Hematopoietic multipotent progenitor cell treated with erythropoietin and hydrocortisone succinate and interleukin-3 and kit ligand, for 15 days (in vitro differentiated cells): Measurements from ENCODE around the gene C1GALT1.
"Not testable (repeated sequence)": the region's sequence is repeated elsewhere in the genome, so short reads cannot be mapped to it uniquely, and the experiment has no call there.

Experiments used
- DNase-seq: peaks from one replicate; pipeline ENCODE4 v3.0.0-alpha.2; 2015; ENCODE audit warnings: low spot score

Gene C1GALT1

DNA sequence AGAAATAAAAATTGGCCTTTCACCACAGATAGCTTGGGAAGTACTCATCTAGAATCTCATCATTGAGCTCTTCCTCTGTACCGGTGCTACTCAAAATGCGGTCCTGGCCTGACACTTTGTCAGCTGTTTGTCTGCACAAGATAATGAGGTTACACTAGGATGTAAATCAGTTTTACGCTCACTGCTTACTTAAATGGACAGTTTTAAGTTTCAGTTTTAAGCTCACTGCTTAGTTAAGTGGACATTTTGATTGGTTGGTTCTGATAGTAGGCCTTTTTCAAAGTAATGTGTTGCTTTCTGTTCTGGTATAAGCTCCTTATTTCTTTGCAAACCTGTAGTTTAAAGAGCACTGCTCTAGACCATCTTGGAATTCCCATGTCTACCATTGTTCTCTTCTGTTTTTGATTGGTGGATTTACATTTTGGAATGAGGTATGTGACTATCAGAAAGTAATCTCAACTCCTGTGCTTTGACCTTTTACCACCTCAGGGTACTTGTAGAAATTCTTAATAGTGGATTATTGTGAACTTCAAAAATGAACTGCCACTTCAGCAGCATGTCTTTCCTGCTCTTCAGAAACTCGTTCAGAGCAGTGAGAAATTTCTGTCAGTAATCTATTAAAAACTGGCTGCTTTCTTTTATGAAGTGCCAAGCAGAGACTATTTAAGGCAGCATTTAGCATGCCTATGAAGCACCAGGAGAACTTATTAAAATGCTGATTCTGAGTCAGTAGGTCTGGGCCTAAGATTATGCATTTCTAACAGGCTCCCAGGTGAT lies 55.0 kb downstream of the C1GALT1 start:
- no peak for DNase-seq

GRCh38 chr7:7237978-7238267 lies 55.6 kb downstream of the C1GALT1 start:
- no peak for DNase-seq

- no peak for DNase-seq
These were observed 57.0 kb downstream of the C1GALT1 start for GRCh38 chr7:7239346-7239745.

DNA sequence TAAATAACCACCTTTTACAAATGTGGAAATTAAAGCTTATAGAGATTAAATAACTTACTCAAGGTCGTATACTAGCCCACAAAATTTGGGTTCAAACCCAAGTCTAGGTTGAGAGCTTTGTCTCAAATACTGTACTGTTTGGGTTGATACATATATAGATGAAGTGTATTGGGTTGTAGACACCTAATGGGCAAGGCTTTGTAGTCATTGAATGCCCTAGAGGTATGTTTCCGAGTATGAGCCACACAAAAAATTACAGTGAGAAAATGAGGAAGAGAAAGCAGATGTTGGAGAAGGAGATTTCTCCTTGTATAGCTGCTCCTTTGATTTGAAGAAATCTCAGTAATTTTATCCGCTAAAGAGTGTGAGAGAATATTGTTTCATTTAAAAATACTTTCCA lies 60.6 kb downstream of the C1GALT1 start:
- no peak for DNase-seq

DNA sequence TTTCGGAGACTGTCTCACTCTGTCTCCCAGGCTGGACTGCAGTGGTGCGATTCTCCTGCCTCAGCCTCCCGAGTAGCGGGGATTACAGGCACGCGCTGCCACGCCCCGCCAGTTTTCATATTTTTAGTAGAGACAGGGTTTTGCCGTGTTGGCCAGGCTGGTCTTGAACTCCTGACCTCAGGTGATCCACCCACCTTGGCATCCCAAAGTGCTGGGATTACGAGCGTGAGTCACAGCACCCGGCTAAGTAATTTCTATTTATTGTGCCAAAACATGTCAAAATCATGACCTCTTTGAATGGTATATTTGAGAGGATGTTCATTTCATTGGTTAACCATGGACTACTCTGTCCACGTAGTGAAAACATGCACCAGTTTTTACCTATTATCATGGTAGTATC lies 62.9 kb downstream of the C1GALT1 start:
- not testable (repeated sequence) for DNase-seq

DNA sequence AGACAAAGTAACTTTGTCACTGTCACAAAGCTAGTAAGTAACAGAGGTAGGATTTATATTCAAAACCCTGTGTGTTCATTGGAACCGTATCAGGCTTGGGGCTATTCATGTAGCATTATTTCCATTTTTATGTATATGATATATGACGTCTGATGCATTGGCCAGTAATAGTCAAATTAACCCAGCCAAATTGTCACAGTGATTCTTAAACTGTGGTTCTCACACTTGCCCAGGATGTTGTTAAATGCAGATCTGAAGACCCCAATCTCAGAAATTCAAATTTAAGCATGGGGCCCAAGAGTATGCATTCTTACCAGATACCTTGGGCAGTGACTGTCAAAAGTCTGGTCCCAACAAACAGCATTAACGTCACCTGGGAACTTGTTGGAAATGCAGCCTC lies 63.9 kb downstream of the C1GALT1 start:
- DNase-seq = no peak

- DNase-seq = no peak
These were observed 65.3 kb downstream of the C1GALT1 start for GRCh38 chr7:7247658-7248057.

GRCh38 chr7:7249814-7250213 lies 67.5 kb downstream of the C1GALT1 start:
- DNase-seq = no peak

DNA sequence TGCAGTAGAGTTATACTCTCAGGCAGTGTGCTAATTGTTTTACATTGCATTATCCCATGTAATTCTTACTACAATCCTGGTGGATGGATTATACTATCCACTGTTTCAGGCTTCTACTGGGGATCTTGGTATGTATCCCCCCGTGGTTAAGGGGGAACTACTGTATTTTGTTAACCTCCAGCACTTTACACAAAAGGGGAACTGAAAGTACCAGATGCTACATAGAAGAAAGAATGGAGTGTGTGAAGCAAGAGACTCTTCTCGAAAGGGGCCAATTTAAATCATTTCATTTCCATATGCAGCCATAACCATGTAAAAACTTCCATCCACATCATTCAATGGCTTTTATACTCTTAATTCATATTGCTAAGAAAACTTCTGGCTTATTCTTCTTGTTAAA lies 69.4 kb downstream of the C1GALT1 start:
- no peak for DNase-seq

- no peak for DNase-seq
These were observed 72.0 kb downstream of the C1GALT1 start for GRCh38 chr7:7254319-7254718.

GRCh38 chr7:7254908-7255307 lies 72.6 kb downstream of the C1GALT1 start:
- no peak for DNase-seq

GRCh38 chr7:7256731-7257274 lies 74.5 kb downstream of the C1GALT1 start:
- no peak for DNase-seq

GRCh38 chr7:7257899-7258692 lies 75.8 kb downstream of the C1GALT1 start:
- DNase-seq = no peak

DNA sequence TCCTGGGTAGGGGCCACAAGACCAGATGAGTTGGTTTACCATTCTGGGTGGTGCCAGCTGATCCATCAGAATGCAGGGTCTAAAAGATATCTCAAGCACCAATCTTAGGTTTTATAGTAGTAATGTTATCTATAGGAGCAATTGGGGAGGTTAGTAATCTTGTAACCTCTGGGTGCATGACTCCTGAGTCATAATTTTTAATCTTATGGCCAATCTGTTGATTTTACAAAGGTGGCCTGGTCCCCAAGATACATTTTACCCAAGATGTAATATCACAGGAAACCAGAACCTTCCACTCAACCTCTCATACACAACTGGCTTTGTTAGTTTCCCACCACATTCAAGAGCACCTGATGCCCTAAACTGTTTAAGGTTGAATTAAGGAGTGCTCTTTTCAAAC lies 79.5 kb downstream of the C1GALT1 start:
- no peak for DNase-seq

- DNase-seq = no peak
These were observed 81.2 kb downstream of the C1GALT1 start for GRCh38 chr7:7263297-7264230.

- DNase-seq = no peak
These were observed 82.1 kb downstream of the C1GALT1 start for GRCh38 chr7:7264306-7265040.

DNA sequence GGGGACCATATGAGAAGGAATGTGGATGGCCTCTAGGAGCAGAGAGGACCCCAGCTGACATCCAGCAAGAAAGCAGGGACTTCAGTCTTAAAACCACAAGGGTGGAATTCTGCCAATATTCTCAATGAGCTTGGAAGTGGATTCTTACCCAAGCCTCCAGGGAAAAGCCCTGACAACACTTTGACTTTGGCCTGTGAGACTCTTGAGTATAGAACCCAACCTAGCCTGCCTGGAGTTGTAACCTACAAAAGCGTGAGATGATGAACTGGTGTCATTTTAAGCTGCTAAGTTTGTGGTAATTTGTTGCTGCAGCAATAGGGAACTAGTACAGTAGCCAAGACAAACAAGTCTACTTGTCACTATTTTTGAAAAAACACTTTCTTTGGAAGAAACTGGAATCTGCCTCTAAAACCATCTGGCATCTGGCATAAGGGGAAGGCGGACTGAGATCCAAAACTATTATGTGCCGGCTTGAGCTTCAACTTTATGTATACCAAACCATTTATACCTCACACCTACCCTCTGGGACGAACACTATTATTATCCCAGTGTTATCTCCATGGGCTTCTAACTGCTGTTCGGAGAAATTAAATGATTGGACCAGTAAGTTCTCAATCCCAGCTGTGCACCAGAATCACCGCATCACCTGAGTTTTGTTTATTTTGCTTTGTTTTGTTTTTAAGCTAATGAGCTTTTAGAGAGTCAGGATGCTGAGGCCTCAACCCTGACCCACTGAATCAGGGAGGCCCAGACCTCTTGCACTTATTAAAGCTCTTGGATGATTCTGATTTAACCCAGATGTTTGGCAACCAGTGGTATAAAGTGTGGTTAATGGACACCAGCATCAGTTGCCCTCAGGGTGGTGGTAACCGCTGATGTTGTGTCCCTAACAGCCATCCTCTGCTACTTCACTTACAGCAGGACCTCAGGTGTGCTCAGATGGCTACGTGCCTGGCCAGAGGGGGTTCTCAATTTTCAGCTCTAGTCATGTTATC lies 83.0 kb downstream of the C1GALT1 start:
- no peak for DNase-seq

- DNase-seq = no peak
These were observed 84.0 kb downstream of the C1GALT1 start for GRCh38 chr7:7266257-7266881.

GRCh38 chr7:7271094-7271874 lies 88.9 kb downstream of the C1GALT1 start:
- DNase-seq = no peak
